ENCODE results near the gene CFAP210.
"Not testable (repeated sequence)": the region's sequence is repeated elsewhere in the genome, so short reads cannot be mapped to it uniquely, and the experiment has no call there.

CFAP210 gene

DNA sequence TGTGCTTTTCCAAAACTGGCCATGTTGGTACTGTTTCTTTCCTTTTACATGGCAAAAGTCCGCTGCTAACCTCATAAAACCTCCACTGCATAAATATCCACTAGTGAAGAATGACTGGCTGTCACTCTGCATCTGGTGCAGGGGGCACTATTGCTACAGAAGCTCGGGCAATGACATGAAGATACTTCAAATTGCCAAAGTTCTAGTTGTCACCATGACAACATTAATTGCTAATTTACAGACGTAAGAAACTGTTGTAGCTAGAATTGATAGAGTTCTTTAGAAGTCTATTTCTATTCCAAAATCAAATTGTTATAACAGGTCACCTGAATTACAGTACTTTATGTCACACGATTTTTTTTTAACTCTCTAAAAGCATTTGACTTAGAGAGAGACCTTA, 845 bp downstream of the CFAP210 start:
- no peaks in the 10 kb centered on the region for H3K27me3 ChIP-seq (ENCODE audit: control insufficient read depth, insufficient read depth, low read length)
- H3K27ac ChIP-seq (ENCODE audit: low read depth, low read length) = no peak overlapping the region

DNA sequence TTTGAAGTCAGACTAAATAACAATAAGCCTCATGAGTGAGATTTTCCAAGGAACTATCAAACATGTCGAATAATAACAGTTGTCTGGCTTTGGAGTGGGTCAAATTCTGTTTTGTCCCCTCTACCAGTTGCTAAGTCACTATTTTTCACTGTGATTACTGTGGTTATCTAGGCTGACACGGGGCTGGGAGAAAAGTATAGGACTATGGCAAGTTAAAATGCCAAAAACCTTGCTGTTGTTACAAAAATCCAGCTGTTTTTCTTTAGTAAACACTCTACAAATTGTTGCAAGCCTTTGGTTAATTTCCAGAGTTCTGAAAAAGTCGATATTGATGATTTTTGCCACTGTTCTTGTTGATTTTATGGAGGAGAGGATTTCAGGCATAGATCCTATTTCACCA, 1.5 kb downstream of the CFAP210 start:
- Histone ChIP-seq H3K27ac (ENCODE audit: low read depth, low read length) (no peak overlapping the region), H3K9ac (ENCODE audit: low read depth, low read length) (no peak overlapping the region), H3K9me3 (ENCODE audit: control insufficient read depth, insufficient read depth, low read length) (peaks cover 6% of the 10 kb centered on the region; the same call in 1 of the 2 replicates), H3K4me1 (ENCODE audit: control insufficient read depth, insufficient read depth, low read length) (no peaks in the 10 kb centered on the region), H3K36me3 (ENCODE audit: control insufficient read depth, insufficient read depth, low read length) (peaks cover 9% of the 10 kb centered on the region), H3K27me3 (ENCODE audit: control insufficient read depth, insufficient read depth, low read length) (no peaks in the 10 kb centered on the region), H3K4me3 (ENCODE audit: low read depth, low read length) (no peak overlapping the region)

More for the DNA sequence above, 845 bp downstream of the CFAP210 start:
- H3K9ac ChIP-seq (ENCODE audit: low read depth, low read length) = no peak overlapping the region
- H3K9me3 ChIP-seq (ENCODE audit: control insufficient read depth, insufficient read depth, low read length) = peaks cover 1% of the 10 kb centered on the region; the same call in 1 of the 2 replicates
- peak overlapping the region; percentile 76 for H3K4me3 ChIP-seq (ENCODE audit: low read depth, low read length)
- H3K4me1 ChIP-seq (ENCODE audit: control insufficient read depth, insufficient read depth, low read length) = no peaks in the 10 kb centered on the region
- peaks cover 16% of the 10 kb centered on the region for H3K36me3 ChIP-seq (ENCODE audit: control insufficient read depth, insufficient read depth, low read length)

DNA sequence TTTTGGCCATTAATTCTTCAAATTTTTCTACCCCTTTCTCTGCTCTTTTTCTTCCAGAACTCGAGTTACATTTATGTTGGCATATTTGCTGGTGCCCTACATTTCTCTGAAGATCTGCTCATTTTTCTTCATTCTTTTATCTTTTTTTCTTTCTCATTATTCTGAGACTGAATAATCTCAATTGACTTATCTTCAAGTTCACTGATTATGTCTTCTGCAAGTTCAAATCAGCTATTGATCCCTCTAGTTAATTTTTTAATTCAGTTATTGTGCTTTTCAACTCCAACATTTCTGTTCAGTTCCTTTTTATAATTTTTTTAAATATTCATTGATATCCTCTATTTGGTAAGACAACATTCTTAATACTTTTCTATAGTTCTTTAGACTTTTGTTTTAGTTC, 3.2 kb downstream of the CFAP210 start:
- Histone ChIP-seq H3K27ac (ENCODE audit: low read depth, low read length) (no peak overlapping the region), H3K9ac (ENCODE audit: low read depth, low read length) (no peak overlapping the region)

DNA sequence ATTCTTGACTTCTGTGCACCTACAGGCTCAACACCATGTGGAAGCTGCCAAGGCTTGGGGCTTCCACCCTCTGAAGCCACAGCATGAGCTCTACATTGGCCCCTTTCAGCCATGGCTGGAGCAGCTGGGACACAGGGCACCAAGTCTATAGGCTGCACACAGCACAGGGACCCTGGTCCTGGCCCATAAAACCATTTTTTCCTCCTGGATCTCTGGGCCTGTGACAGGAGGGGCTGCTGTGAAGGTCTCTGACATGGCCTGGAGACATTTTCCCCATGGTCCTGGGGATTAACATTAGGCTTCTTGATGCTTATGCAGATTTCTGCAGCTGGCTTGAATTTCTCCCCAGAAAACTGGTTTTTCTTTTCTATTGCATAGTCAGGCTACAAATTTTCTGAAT, 6.3 kb downstream of the CFAP210 start:
- not testable (repeated sequence) for H3K4me1 ChIP-seq (ENCODE audit: control insufficient read depth, insufficient read depth, low read length); H3K27ac ChIP-seq (ENCODE audit: low read depth, low read length); H3K36me3 ChIP-seq (ENCODE audit: control insufficient read depth, insufficient read depth, low read length); H3K4me3 ChIP-seq (ENCODE audit: low read depth, low read length); H3K9me3 ChIP-seq (ENCODE audit: control insufficient read depth, insufficient read depth, low read length); H3K27me3 ChIP-seq (ENCODE audit: control insufficient read depth, insufficient read depth, low read length); H3K9ac ChIP-seq (ENCODE audit: low read depth, low read length)

More for the DNA sequence above, 3.2 kb downstream of the CFAP210 start:
- Histone ChIP-seq H3K4me3 (ENCODE audit: low read depth, low read length) (no peak overlapping the region), H3K9me3 (ENCODE audit: control insufficient read depth, insufficient read depth, low read length) (peaks cover 6% of the 10 kb centered on the region; the same call in 1 of the 2 replicates), H3K36me3 (ENCODE audit: control insufficient read depth, insufficient read depth, low read length) (peaks cover 3% of the 10 kb centered on the region; the same call in 1 of the 2 replicates), H3K27me3 (ENCODE audit: control insufficient read depth, insufficient read depth, low read length) (no peaks in the 10 kb centered on the region), H3K4me1 (ENCODE audit: control insufficient read depth, insufficient read depth, low read length) (no peaks in the 10 kb centered on the region)

DNA sequence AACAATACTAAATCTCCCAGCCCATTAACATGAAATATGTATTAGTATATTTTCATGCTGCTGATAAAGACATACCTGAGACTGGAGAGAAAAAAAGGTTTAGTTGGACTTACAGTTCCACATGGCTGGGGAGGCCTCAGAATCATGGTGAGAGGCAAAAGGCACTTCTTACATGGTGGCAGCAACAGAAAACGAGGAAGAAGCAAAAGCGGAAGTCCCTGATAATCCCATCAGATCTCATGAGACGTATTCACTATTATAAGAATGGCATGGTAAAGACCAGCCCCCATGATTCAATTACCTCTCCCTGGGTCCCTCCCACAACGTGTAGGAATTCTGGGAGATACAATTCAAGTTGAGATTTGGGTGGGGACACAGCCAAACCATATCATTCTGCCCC, 7.4 kb downstream of the CFAP210 start:
- not testable (repeated sequence) for H3K9me3 ChIP-seq (ENCODE audit: control insufficient read depth, insufficient read depth, low read length); H3K4me3 ChIP-seq (ENCODE audit: low read depth, low read length); H3K9ac ChIP-seq (ENCODE audit: low read depth, low read length); H3K27ac ChIP-seq (ENCODE audit: low read depth, low read length); H3K27me3 ChIP-seq (ENCODE audit: control insufficient read depth, insufficient read depth, low read length); H3K36me3 ChIP-seq (ENCODE audit: control insufficient read depth, insufficient read depth, low read length)
- H3K4me1 ChIP-seq (ENCODE audit: control insufficient read depth, insufficient read depth, low read length) = peaks cover 18% of the 10 kb centered on the region

DNA sequence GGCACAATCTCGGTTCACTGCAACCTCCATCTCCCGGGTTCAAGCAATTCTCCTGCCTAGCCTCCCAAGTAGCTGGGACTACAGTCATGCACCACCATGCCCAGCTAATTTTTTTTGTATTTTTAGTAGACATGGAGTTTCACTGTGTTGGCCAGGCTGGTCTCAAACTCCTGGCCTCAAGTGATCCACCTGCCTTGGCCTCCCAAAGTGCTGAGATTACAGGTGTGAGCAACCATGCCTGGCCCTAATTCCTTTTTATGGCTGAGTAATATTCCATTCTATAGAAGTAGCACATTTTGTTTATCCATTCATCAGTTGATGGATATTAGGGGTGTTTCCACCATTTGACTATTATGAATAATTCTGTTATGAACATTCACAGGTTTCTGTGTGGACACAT, 9.5 kb downstream of the CFAP210 start:
- not testable (repeated sequence) for H3K27ac ChIP-seq (ENCODE audit: low read depth, low read length); H3K9me3 ChIP-seq (ENCODE audit: control insufficient read depth, insufficient read depth, low read length); H3K27me3 ChIP-seq (ENCODE audit: control insufficient read depth, insufficient read depth, low read length); H3K9ac ChIP-seq (ENCODE audit: low read depth, low read length); H3K4me3 ChIP-seq (ENCODE audit: low read depth, low read length); H3K36me3 ChIP-seq (ENCODE audit: control insufficient read depth, insufficient read depth, low read length)
- H3K4me1 ChIP-seq (ENCODE audit: control insufficient read depth, insufficient read depth, low read length) = peaks cover 22% of the 10 kb centered on the region

DNA sequence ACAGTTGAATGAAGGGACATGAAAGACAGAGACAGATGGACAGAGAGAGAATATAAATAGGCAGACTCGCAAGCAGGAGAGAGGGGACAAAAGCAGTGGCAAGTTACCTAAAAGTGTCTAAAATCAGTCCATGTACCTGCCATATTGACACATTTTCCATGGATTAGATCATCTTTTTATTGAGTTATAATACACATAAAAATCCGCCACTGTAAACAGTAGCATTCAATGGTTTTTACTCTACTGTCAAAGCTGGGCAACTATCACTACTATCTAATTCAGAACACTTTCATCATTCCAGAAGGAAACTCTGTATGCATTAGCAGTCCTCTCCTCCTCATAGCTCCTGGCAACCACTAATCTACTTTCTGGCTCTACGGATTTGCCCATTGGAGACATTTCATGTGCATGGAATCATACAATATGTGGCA, 10.1 kb downstream of the CFAP210 start:
- peaks cover 22% of the 10 kb centered on the region for H3K4me1 ChIP-seq (ENCODE audit: control insufficient read depth, insufficient read depth, low read length)
- no peaks in the 10 kb centered on the region for H3K36me3 ChIP-seq (ENCODE audit: control insufficient read depth, insufficient read depth, low read length)
- H3K4me3 ChIP-seq (ENCODE audit: low read depth, low read length) = no peak overlapping the region
- peaks cover 6% of the 10 kb centered on the region; the same call in 1 of the 2 replicates for H3K9me3 ChIP-seq (ENCODE audit: control insufficient read depth, insufficient read depth, low read length)
- no peaks in the 10 kb centered on the region for H3K27me3 ChIP-seq (ENCODE audit: control insufficient read depth, insufficient read depth, low read length)
- H3K27ac ChIP-seq (ENCODE audit: low read depth, low read length) = no peak overlapping the region
- no peak overlapping the region for H3K9ac ChIP-seq (ENCODE audit: low read depth, low read length)

DNA sequence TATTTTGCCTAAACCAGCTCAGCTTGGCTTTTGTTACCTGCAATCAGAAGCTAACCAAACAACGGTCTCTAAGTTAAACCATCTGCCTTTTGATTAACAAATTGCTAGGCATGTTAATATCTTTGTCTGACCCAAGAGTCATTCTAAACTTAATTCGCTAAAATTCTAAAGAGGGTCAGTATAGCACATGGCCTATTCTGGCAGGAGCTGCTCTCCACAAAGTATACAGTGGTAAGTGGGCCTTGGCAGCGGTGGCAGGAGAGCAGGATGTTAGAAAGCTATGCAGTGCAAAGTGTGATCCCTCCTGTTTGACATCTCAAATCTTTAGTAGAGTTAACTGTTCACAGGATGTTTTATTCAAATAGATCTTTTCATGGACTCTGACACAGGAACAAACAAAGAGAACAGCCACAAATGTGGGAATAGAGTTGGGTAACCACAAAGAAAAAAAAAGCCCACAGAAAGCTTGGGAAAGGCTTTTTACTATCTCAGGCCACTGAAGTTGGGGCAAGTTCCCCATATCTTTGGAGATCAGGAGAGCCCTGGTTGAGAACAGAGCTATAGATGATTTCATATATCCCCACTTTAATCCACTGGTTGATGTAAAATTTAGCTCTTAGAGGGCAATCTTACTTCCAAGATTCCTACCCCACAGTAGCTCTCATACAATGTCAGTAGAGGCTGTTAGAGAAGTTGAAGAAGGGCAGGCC, 10.6 kb downstream of the CFAP210 start:
- Histone ChIP-seq H3K9ac (ENCODE audit: low read depth, low read length) (no peak overlapping the region), H3K4me3 (ENCODE audit: low read depth, low read length) (no peak overlapping the region), H3K9me3 (ENCODE audit: control insufficient read depth, insufficient read depth, low read length) (peaks cover 6% of the 10 kb centered on the region; the same call in 1 of the 2 replicates), H3K4me1 (ENCODE audit: control insufficient read depth, insufficient read depth, low read length) (peaks cover 22% of the 10 kb centered on the region), H3K27me3 (ENCODE audit: control insufficient read depth, insufficient read depth, low read length) (no peaks in the 10 kb centered on the region), H3K36me3 (ENCODE audit: control insufficient read depth, insufficient read depth, low read length) (no peaks in the 10 kb centered on the region), H3K27ac (ENCODE audit: low read depth, low read length) (no peak overlapping the region)

DNA sequence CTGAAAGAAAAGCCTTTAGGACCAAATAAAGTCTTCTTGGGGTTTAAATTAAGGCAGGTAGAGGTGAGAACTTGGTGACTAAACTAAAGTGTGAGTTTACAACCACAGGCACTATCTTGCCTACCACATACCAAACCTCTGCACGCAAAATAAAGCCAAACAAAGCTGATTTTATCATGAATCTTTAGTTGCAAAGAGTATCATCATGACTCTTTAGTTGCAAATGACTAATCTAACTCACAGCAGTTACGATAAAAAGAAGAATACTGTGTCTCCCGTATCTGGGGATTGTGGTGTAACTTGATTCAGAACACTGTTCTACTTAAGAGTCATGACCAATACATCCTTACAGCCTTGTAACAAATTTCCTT, 11.2 kb downstream of the CFAP210 start:
- no peak overlapping the region for H3K9ac ChIP-seq (ENCODE audit: low read depth, low read length)

DNA sequence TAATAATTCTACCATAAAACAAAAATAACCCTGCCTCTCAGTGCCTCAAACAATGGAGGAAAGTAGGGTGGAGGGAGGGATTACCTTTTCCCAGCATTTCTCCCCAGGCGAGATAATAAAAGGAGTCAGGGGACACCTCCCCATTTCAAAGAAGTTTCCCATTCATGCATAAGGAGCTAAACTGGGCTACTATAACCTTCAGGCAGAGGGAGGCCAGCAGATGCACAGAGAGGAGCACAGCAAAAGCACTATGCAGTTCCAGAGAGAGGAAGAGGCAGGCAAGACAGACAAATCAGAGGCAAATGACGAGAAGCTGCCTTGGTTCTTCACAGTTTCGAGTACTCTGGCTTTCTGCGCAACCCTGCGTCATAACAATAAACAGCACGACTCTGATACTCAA, 17.4 kb downstream of the CFAP210 start:
- H3K4me3 ChIP-seq (ENCODE audit: low read depth, low read length) = no peak overlapping the region
- H3K9me3 ChIP-seq (ENCODE audit: control insufficient read depth, insufficient read depth, low read length) = no peaks in the 10 kb centered on the region
- H3K27me3 ChIP-seq (ENCODE audit: control insufficient read depth, insufficient read depth, low read length) = no peaks in the 10 kb centered on the region
- H3K27ac ChIP-seq (ENCODE audit: low read depth, low read length) = peak overlapping the region; percentile 18
- no peak overlapping the region for H3K9ac ChIP-seq (ENCODE audit: low read depth, low read length)
- H3K36me3 ChIP-seq (ENCODE audit: control insufficient read depth, insufficient read depth, low read length) = no peaks in the 10 kb centered on the region
- H3K4me1 ChIP-seq (ENCODE audit: control insufficient read depth, insufficient read depth, low read length) = peaks cover 11% of the 10 kb centered on the region; the same call in 1 of the 2 replicates

More for the DNA sequence above, 11.2 kb downstream of the CFAP210 start:
- Histone ChIP-seq H3K4me3 (ENCODE audit: low read depth, low read length) (no peak overlapping the region), H3K4me1 (ENCODE audit: control insufficient read depth, insufficient read depth, low read length) (peaks cover 22% of the 10 kb centered on the region), H3K27ac (ENCODE audit: low read depth, low read length) (no peak overlapping the region), H3K9me3 (ENCODE audit: control insufficient read depth, insufficient read depth, low read length) (peaks cover 1% of the 10 kb centered on the region; the same call in 1 of the 2 replicates), H3K27me3 (ENCODE audit: control insufficient read depth, insufficient read depth, low read length) (no peaks in the 10 kb centered on the region), H3K36me3 (ENCODE audit: control insufficient read depth, insufficient read depth, low read length) (no peaks in the 10 kb centered on the region)

DNA sequence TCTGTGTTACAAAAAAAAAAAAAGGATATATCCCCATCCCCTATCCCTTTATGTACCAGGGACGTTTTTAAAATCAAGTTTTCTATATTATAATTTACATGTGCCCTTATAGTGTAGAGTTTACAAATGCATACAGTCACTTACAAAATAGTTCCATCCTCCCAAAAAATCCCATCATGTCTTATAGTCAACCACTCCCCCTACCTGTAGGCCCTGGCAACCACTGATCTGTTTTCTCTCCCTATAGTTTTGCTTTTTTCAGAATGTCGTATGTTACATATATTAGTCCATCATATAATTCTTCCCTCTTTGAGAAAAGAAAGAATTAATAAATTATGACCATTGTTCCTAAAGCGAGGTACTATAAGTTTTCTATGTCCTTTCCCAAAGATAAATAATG, 17.8 kb downstream of the CFAP210 start:
- Histone ChIP-seq H3K27me3 (ENCODE audit: control insufficient read depth, insufficient read depth, low read length) (no peaks in the 10 kb centered on the region), H3K4me3 (ENCODE audit: low read depth, low read length) (no peak overlapping the region), H3K4me1 (ENCODE audit: control insufficient read depth, insufficient read depth, low read length) (peaks cover 6% of the 10 kb centered on the region; the same call in 1 of the 2 replicates), H3K36me3 (ENCODE audit: control insufficient read depth, insufficient read depth, low read length) (no peaks in the 10 kb centered on the region), H3K27ac (ENCODE audit: low read depth, low read length) (no peak overlapping the region), H3K9ac (ENCODE audit: low read depth, low read length) (no peak overlapping the region), H3K9me3 (ENCODE audit: control insufficient read depth, insufficient read depth, low read length) (no peaks in the 10 kb centered on the region)
